Measurements from ENCODE around the gene BIRC7. TPM values are rescaled to one million over a fixed set of nuclear protein-coding genes. Genes with fewer than 3 reads are reported as not detected.

Gene BIRC7
- total RNA-seq, 1 experiment from 2014 or later: not detected

DNA sequence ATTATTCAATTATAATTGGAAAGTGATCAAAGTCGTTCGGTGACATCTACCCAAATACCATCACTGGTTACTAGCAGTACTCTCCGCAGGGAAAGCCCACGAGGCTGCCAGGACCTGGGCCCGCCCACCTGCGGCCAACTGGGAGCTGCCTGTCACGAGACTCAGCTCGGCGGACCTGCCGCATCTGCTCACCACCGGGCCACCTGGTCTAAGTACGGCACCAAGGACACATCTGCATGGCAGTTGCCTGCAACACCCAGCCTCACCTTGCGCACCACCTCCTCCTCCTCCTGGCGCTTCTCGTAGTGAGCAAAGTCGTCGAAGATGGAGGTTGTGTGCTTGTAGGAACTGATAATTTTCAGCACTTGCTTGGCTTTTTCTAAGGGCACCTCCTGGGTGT is 33.7 kb upstream of the BIRC7 start:
- Histone ChIP-seq H3K9me3 (no peaks in the 10 kb centered on the region), H3K27me3 (no peaks in the 10 kb centered on the region), H3K4me3 (no peak overlapping the region), H3K36me3 (peaks cover 95% of the 10 kb centered on the region)
- DNase-seq: no peak

DNA sequence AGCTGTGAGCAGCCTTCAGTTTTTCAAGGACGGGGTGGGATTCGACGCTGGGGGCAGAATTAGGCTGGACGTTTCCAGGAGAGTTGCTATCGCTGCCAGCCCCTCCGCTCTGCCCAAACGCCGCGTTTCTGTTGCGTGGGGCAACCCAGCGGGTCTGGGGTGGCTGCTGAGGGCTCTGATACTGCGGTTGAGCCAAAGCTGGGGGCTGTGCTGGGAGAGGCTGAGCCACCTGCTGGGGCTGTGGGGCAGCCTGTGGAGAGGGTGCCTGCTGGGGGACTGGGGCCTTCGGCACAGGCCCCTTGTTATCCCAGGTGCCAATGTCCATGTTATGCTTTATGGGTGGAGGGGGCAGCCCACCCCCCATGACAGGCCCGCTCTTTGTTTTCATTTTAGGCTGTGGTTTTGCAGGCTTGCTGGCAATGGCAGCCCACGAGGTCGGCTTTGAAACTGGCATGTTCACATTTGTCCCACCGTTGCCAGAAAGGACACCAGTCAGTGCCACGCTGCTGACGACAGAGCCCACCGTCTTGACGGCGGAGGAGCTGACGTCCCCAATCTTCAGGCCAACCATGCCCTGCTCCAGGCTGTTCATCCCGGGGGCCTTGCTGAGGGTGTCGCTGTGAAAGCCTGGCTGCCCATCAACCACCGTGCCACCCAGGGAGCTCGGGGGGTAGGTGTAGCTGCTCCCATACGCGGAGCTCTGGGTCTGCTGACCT is 32.7 kb upstream of the BIRC7 start:
- Histone ChIP-seq H3K27me3 (no peaks in the 10 kb centered on the region), H3K4me3 (no peak overlapping the region), H3K36me3 (peaks cover 95% of the 10 kb centered on the region), H3K9me3 (no peaks in the 10 kb centered on the region)
- DNase-seq: no peak

DNA sequence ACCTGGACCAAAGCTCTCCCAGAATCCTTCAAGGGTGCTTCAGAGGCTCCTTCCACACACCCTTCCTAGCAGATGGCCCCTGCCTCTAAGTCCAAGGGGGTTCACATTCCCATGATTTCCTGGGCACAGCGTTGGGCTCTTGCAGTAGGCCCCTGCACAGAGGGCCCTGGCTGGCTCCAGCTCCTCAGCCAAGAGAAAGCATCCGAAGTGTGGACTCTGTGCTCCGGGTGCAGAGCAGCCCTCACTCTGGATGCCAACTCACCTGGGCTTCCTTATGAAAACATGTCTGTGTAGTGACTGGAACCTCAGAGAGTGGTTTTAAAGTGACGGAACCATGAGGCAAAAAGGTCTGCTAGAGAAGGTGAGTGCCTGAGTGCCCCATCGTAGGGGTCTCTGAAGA is 31.3 kb upstream of the BIRC7 start:
- Histone ChIP-seq H3K9me3 (no peaks in the 10 kb centered on the region), H3K36me3 (peaks cover 96% of the 10 kb centered on the region), H3K27me3 (no peaks in the 10 kb centered on the region), H3K4me3 (no peak overlapping the region)
- DNase-seq: no peak

DNA sequence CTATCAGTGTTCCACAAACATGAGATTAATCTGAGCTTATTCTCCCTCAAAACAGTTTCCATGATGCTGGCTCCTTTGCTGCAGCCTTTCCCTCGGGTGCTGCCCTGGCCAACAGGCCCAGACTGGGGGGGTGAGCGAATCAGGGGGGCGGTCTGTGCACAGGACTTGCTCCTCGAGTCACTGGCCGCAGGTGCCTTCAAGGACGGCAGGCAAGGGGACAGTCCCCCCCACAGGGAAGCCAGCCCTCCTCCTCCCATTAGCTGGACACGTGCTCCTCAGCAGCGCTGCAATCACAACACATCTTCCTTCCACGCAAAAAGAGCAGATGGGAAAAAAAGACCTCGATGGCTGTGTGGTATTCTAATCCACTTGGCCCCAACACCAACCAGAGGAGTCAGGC is 29.8 kb upstream of the BIRC7 start:
- no peak overlapping the region for H3K4me3 ChIP-seq
- H3K9me3 ChIP-seq: no peaks in the 10 kb centered on the region
- DNase-seq: no peak
- peaks cover 99% of the 10 kb centered on the region for H3K36me3 ChIP-seq
- no peaks in the 10 kb centered on the region for H3K27me3 ChIP-seq

DNA sequence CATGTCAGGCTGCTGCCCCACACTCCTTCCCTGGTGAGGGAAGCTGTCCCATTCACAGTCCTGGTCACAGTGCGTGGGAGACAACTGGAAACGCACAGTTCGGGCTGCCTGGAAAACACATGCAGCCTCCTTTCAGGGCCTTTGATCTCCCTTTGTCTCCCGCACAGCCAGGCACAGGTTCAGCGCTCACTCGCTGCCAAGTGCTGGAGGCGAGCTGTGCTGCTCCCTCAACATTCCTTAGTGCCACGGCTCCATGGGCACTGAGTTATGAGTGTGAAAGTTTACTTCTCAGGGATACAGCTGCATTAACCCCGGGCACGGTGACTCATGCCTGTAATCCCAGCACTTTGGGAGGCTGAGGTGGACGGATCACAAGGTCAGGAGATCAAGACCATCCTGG is 28.8 kb upstream of the BIRC7 start:
- Histone ChIP-seq H3K27me3 (no peaks in the 10 kb centered on the region), H3K36me3 (peaks cover 99% of the 10 kb centered on the region), H3K9me3 (no peaks in the 10 kb centered on the region), H3K4me3 (no peak overlapping the region)
- peak; percentile 88 for DNase-seq

DNA sequence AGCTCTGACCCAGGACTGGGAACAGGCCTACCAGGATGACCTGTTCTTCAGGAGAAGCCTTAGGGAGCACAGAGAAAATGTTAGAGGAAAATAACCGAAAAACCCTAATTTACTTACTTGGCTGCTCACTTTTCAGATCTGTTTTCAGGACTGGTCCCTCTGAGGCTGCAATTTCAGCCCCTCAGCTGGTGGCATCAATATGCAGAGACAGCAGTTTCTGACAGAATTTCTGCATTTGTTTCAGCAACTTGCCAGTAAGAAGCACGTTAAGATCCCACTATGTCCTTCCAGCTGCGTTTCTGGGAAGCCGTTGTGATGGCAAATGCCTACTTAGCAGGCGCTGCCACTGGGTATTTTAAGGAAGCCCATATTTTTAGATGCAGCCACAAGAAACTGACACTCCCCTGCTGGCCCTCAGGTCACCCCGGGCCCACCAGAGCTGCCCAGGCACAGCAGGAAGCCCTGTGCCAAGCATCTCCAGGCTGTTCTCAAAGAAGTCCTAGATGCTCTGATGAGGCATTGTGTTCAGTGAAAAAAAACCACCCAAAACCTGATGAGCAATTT is 27.3 kb upstream of the BIRC7 start:
- no peaks in the 10 kb centered on the region for H3K27me3 ChIP-seq
- H3K9me3 ChIP-seq: no peaks in the 10 kb centered on the region
- no peak for DNase-seq
- no peak overlapping the region for H3K4me3 ChIP-seq
- H3K36me3 ChIP-seq: peaks cover 99% of the 10 kb centered on the region

DNA sequence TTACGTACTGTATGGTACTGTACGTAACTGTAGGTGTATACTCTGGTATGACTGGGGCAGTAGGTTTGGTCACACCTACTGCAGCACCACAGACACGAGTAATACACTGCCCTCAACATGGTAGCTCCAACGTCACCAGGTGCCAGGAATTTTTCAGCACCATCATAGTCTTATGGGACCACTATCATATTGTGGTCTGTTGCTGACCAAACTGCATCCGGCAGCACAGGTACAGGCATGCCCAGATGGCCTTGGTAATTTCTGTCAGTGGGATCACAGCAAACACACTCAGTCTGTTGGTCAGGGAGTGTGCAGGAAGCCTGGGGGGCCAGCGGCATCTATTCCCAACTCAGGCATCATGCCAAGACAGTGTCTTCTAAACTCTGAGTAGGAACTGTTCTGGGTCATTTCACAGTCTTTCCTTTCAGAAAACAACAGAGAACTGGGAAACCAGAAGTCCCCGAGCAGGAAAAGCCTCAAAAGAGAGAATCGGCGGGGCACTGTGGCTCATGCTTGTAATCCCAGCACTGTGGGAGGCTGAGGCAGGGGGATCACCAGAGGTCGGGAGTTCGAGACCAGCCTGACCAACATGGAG is 25.6 kb upstream of the BIRC7 start:
- DNase-seq: no peak
- no peak overlapping the region for H3K4me3 ChIP-seq
- H3K27me3 ChIP-seq: no peaks in the 10 kb centered on the region
- H3K36me3 ChIP-seq: peaks cover 99% of the 10 kb centered on the region
- H3K9me3 ChIP-seq: no peaks in the 10 kb centered on the region

DNA sequence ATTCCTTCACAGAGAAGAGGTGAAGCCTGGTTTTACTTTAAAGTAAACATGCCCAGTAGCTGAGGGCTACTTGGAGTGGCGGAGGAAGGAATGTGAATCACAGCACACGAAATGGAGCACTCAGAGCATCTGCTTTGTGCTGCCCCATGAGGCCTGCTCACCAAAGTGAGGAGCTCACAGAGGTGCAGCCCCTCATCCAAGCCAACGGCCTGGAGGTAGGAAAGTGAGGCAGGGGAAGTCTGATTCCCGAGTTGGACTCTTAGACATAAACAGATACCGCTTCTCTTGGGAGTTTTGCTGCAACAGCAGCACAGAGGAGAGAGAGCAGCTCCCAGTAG is 23.3 kb upstream of the BIRC7 start:
- H3K36me3 ChIP-seq: peaks cover 80% of the 10 kb centered on the region
- no peaks in the 10 kb centered on the region for H3K9me3 ChIP-seq
- no peak for DNase-seq
- no peak overlapping the region for H3K4me3 ChIP-seq
- no peaks in the 10 kb centered on the region for H3K27me3 ChIP-seq

GRCh38 chr20:63212792-63213191 is 22.9 kb upstream of the BIRC7 start:
- no peak for DNase-seq
- no peak overlapping the region for H3K4me3 ChIP-seq
- H3K27me3 ChIP-seq: no peaks in the 10 kb centered on the region
- H3K36me3 ChIP-seq: peaks cover 76% of the 10 kb centered on the region
- no peaks in the 10 kb centered on the region for H3K9me3 ChIP-seq

GRCh38 chr20:63214514-63214913 is 21.2 kb upstream of the BIRC7 start:
- Histone ChIP-seq H3K4me3 (peak overlapping the region; percentile 92), H3K9me3 (no peaks in the 10 kb centered on the region), H3K36me3 (peaks cover 59% of the 10 kb centered on the region), H3K27me3 (no peaks in the 10 kb centered on the region)
- DNase-seq: no peak

DNA sequence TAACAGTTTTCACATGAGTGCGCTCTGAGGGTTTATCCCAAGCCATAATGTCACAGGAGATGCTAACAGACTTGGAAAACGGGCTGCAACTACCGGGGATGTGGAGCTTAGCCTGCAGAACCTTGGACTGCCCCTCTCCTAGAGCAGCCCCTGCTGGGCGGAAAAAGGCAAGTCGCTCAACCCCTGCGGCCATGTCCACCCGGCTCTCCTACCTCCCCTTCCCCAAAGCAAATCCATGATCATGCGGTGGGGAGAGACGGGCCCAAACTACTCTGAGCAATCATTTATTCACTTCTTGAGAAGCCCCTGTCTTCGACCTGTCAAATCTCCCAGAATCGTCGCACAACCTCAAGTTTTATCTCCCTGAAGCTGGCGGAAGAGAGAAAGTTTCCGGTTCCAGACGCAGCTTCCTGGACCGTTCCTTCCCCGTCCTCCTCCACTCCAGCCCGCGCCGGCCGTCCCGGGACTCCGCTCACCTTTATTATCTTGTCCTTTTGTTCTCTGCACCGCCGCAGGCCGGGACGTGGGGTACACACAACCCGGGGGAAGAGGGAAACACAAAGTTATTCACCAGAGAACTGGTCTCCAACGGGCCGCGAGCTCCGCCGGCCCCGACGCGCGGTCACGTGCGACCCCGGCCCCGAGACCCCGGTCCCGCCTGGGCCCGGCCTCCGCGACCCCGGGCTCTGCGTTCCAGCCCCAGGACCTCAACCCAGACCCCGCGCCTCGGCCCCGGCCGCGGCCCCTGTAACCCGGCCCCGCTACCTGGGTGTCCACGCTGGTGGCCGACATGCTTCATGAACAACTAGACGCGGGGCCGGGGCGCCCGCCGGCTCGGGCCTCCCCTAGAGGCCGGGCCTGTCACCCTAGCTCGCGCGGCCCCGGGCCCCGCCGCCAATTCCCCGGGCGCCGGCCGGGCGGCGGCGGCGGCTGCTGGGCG is 20.3 kb upstream of the BIRC7 start:
- Histone ChIP-seq H3K27me3 (no peaks in the 10 kb centered on the region), H3K4me3 (peak overlapping the region; percentile 92), H3K36me3 (peaks cover 50% of the 10 kb centered on the region), H3K9me3 (no peaks in the 10 kb centered on the region)
- DNase-seq: peak; percentile 61

DNA sequence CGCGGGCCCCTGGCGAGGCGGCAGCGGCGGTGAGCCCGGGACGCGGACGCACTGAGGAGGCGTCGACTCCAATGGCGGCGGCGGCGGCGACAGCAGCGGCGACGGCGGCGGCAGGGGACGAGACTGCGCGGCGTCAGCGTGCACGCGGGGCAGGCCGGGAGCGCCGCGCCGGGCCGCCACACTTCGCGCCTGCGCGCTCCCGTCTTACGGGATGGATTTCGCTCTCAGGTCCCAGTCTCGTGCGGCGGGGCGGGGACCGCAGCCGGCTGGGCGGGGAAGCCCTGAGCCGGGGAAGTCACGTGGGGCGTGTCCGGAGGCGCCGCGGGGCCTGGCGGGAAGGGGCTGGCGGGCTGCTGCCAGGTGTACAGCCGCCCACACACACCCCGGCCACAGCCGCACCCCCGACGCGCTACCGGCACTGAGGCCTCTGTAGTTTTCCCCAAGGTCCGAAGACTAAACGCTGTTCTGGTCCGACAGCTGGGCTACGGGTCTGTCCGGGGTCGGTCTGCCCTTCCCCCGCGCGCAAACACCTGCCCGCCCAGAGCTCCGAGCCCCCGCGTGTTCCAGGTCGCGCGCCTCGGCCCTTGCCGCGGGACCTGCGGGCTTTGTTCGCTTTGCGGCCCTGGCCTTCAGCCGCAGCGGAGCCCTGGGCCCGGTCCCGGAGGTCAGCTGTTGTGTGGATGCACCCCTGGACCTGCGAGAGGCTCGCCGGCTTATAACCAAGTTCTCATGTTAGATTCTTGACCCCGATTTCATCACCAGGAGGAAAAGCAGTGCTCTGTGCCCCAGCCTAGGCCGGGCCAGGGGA is 19.5 kb upstream of the BIRC7 start, which contains the start of gene YTHDF1:
TSS of gene YTHDF1 (minus strand) at position 91 of the 808 bp plus-strand sequence. CDS start 239 bp downstream, outside the sequence.
- H3K9me3 ChIP-seq: no peaks in the 10 kb centered on the region
- peak; percentile 97 for DNase-seq
- peak within 1 kb of the TSS; percentile 92 for H3K4me3 ChIP-seq
- no peaks in the 10 kb centered on the region; the same call in 1 of the 2 replicates for H3K27me3 ChIP-seq
- peaks cover 41% of the 10 kb centered on the region for H3K36me3 ChIP-seq

DNA sequence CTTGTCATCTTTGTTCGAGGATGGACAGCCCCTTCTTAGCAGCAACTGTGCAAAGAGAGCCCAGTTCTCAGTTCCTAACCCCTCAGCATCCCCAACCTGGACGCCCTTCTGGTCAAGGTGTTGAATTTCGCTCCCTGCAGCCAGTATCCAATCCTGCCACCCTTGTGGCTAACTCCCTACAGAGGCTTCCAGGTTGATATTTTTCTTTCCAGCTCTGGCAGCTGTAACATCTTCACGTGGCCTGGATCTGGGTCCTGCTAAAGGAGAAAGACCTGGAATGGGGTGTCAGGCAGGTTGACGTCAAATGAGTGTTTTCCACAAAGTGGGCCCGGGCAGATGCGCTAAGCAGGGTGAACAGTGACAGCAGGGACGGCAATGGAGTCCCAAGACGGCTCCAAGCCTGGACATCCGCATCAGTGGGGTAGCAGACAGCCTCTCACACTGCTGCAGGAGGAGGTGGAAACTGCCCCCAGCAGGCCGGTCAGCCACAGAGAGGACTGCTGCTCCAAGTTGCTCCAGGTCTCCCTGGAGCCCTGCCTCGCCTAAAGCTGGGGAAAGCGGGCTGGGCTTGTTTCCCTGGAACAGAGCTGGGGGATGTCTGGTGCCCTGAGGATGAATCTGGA is 18.7 kb upstream of the BIRC7 start:
- H3K4me3 ChIP-seq: peak overlapping the region; percentile 92
- DNase-seq: no peak

DNA sequence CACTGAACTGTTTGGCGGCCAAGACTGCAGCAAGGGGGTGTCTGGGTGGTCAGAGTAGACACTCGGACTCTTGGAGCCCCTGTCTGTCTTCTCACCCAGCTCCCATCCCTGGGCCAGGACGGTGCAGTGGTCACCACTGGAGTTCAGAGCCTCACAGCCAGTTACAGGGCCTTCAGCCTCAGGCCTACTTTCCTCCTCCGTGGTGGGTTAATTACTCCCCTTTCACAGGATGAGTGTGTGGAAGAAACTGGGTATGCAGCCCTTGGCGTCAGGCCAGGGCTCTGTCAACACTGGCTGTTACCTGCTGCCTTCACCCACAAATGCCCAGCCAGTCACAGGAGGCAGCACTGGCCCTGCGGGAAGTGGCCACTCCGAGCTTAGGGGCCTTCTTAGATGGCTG is 18.0 kb upstream of the BIRC7 start:
- no peak overlapping the region for H3K4me3 ChIP-seq
- H3K36me3 ChIP-seq: peaks cover 27% of the 10 kb centered on the region
- no peaks in the 10 kb centered on the region; the same call in 1 of the 2 replicates for H3K27me3 ChIP-seq
- DNase-seq: no peak
- H3K9me3 ChIP-seq: no peaks in the 10 kb centered on the region

More for the DNA sequence above, 18.7 kb upstream of the BIRC7 start:
- no peaks in the 10 kb centered on the region; the same call in 1 of the 2 replicates for H3K27me3 ChIP-seq
- H3K9me3 ChIP-seq: no peaks in the 10 kb centered on the region
- H3K36me3 ChIP-seq: peaks cover 34% of the 10 kb centered on the region

GRCh38 chr20:63218701-63219446 is 16.8 kb upstream of the BIRC7 start:
- peaks cover 15% of the 10 kb centered on the region for H3K36me3 ChIP-seq
- no peaks in the 10 kb centered on the region for H3K9me3 ChIP-seq
- DNase-seq: no peak
- no peak overlapping the region for H3K4me3 ChIP-seq
- H3K27me3 ChIP-seq: no peaks in the 10 kb centered on the region; the same call in 1 of the 2 replicates

Measured in MG63 (cell line).